Endothelial cell of umbilical vein (primary cell): ENCODE measurements around the gene CCDC188. TPM values are rescaled to one million over a fixed set of nuclear protein-coding genes. Genes with fewer than 3 reads are reported as not detected.

ENCODE experiments used
- Bru-seq: library from RNA; stranded (reverse); fragments of 400-500 nt; gene quantifications from one replicate; lab custom pipeline; 2021; lab: Mats Ljungman, UMichigan
- BruChase-seq, 2 experiments: library from RNA; stranded (reverse); fragments of 400-500 nt; gene quantifications; one replicate each; lab custom pipeline; 2021; lab: Mats Ljungman, UMichigan
- BruUV-seq: library from RNA; stranded (reverse); fragments of 400-500 nt; replicated peaks from 2 replicates; lab custom pipeline; 2021; lab: Mats Ljungman, UMichigan
- CTCF ChIA-PET: fragments of 300-600, 350-600 bp; sonication (Branson Sonifier 250); formaldehyde crosslinking; loops from one replicate; lab custom pipeline; 2021; ENCODE audit warnings: antibody characterized with exemption, inconsistent platforms; lab: Charles Lee
- POLR2A ChIA-PET: fragments of 300-600, 350-600 bp; sonication (Branson Sonifier 250); formaldehyde crosslinking; loops from one replicate; lab custom pipeline; 2021; ENCODE audit warnings: antibody characterized with exemption, inconsistent platforms; lab: Charles Lee
- DNase-seq: peaks from one replicate; pipeline ENCODE4 v3.0.0-alpha.2; 2011; ENCODE audit warnings: low read depth, low spot score
- FAIRE-seq: peaks from 2 replicates; lab custom pipeline; 2011; peaks lifted over from hg19 to GRCh38; lab: Jason Lieb, UNC
- H2AFZ ChIP-seq: 2 replicates; pipeline ENCODE4 v1.6.0; 2012; ENCODE audit warnings: low read depth, low read length, control low read depth, inconsistent platforms
- H3K27ac ChIP-seq: 2 replicates; pipeline ENCODE4 v1.5.1; 2011; ENCODE audit warnings: low read depth, mild to moderate bottlenecking, control low read depth, low read length, moderate library complexity; ENCODE audit not compliant: insufficient read depth
- H3K27me3 ChIP-seq, 2 experiments: 2 replicates each; pipeline versions ENCODE4 v1.6.0 to v1.6.1; 2011; ENCODE audit warnings: low read length in 2 of 2, mixed read lengths in 1 of 2; ENCODE audit not compliant: control insufficient read depth in 2 of 2, insufficient read depth in 2 of 2
- H3K36me3 ChIP-seq, 2 experiments: 2 replicates in 1 of 2; 3 replicates in 1 of 2; pipeline ENCODE4 v1.5.1; 2011; ENCODE audit warnings: low read length in 2 of 2, mild to moderate bottlenecking in 1 of 2, moderate library complexity in 1 of 2; ENCODE audit not compliant: control insufficient read depth in 2 of 2, insufficient read depth in 2 of 2; ENCODE audit errors: extremely low read depth in 1 of 2
- H3K4me1 ChIP-seq: 3 replicates; pipeline ENCODE4 v1.5.1; 2011; ENCODE audit warnings: mild to moderate bottlenecking, low read length; ENCODE audit not compliant: control insufficient read depth, insufficient read depth; ENCODE audit errors: extremely low read depth
- H3K4me2 ChIP-seq: 2 replicates; pipeline ENCODE4 v1.6.1; 2011; ENCODE audit warnings: low read length, control low read depth, mixed read lengths; ENCODE audit not compliant: insufficient read depth
- H3K4me3 ChIP-seq, 3 experiments: fragments of 200-600 bp in 1 of 3; sonication (generic), shearing (Covaris generic) in 1 of 3; replicated peaks in 1 of 3; 2 replicates each; pipeline ENCODE4 v1.5.1; 2011 to 2016; ENCODE audit warnings: control low read depth in 3 of 3, low read length in 3 of 3, mild to moderate bottlenecking in 2 of 3, inconsistent platforms in 1 of 3, low read depth in 1 of 3, moderate library complexity in 1 of 3; ENCODE audit not compliant: insufficient read depth in 1 of 3
- H3K79me2 ChIP-seq: 2 replicates; pipeline ENCODE4 v1.6.0; 2012; ENCODE audit warnings: low read length, inconsistent platforms; ENCODE audit not compliant: control insufficient read depth, insufficient read depth
- H3K9ac ChIP-seq: replicated peaks from 2 replicates; pipeline ENCODE3; 2011; ENCODE audit warnings: low read length, control low read depth; ENCODE audit not compliant: insufficient read depth; ENCODE audit errors: extremely low read depth
- H3K9me1 ChIP-seq: replicated peaks from 3 replicates; pipeline ENCODE4 v1.6.0; 2011; ENCODE audit warnings: mild to moderate bottlenecking, low read length; ENCODE audit not compliant: control insufficient read depth, insufficient read depth; ENCODE audit errors: extremely low read depth
- H3K9me3 ChIP-seq: replicated peaks from 2 replicates; pipeline ENCODE4 v1.5.1; 2012; ENCODE audit warnings: low read length, inconsistent platforms; ENCODE audit not compliant: control insufficient read depth, insufficient read depth
- H4K20me1 ChIP-seq: replicated peaks from 2 replicates; pipeline ENCODE3; 2011; ENCODE audit warnings: mild to moderate bottlenecking, low read length; ENCODE audit not compliant: control insufficient read depth, insufficient read depth; ENCODE audit errors: extremely low read depth
- CTCF ChIP-seq, 2 donors: IDR thresholded peaks; 1 replicate in 1 of 2; 2 replicates in 1 of 2; pipeline ENCODE4 v1.5.1; 2011; ENCODE audit warnings: low read length in 2 of 2, mild to moderate bottlenecking in 2 of 2, moderate library complexity in 2 of 2, control low read depth in 1 of 2, inconsistent platforms in 1 of 2, low read depth in 1 of 2; ENCODE audit not compliant: insufficient read depth in 1 of 2; ENCODE audit errors: extremely low read depth in 1 of 2
- EZH2 ChIP-seq: IDR thresholded peaks from 2 replicates; pipeline ENCODE4 v1.6.1; 2012; ENCODE audit warnings: borderline replicate concordance, low read depth, mild to moderate bottlenecking, moderate library complexity, low read length, inconsistent platforms; ENCODE audit not compliant: severe bottlenecking
- FOS ChIP-seq: IDR thresholded peaks from 2 replicates; pipeline ENCODE4 v1.6.1; 2011; ENCODE audit warnings: mild to moderate bottlenecking, low read length, moderate library complexity, borderline replicate concordance; ENCODE audit not compliant: insufficient read depth
- GATA2 ChIP-seq: IDR thresholded peaks from 2 replicates; pipeline ENCODE4 v1.7.0; 2011; ENCODE audit warnings: low read depth, mild to moderate bottlenecking, moderate library complexity, mixed read lengths, low read length; ENCODE audit not compliant: insufficient read length, insufficient read depth
- JUN ChIP-seq: IDR thresholded peaks from 2 replicates; pipeline ENCODE4 v1.6.1; 2011; ENCODE audit warnings: borderline replicate concordance, low read depth; ENCODE audit not compliant: insufficient read length, insufficient read depth
- MAX ChIP-seq: IDR thresholded peaks from 2 replicates; pipeline ENCODE4 v1.6.1; 2011; ENCODE audit not compliant: insufficient read depth, insufficient read length
- MYC ChIP-seq: IDR thresholded peaks from one replicate; pipeline ENCODE4 v1.6.1; 2011; ENCODE audit warnings: mild to moderate bottlenecking, low read depth, low read length
- POLR2A ChIP-seq: IDR thresholded peaks from 2 replicates; pipeline ENCODE4 v1.6.1; 2012; ENCODE audit warnings: low read depth, mild to moderate bottlenecking, control low read depth, low read length
- POLR2AphosphoS5 ChIP-seq: IDR thresholded peaks from 2 replicates; pipeline ENCODE4 v1.6.1; 2012; ENCODE audit warnings: low read depth, mild to moderate bottlenecking, control low read depth, low read length, moderate library complexity; ENCODE audit not compliant: insufficient read depth
- dilution Hi-C: fragments of 300-500 bp; cut with MboI; formaldehyde crosslinking; loops from one replicate; pipeline ENCODE4 v1.15.0; 2019; ENCODE audit warnings: low sequenced_read_pairs; ENCODE audit not compliant: extremely low pct_ligation_motif_present
- intact Hi-C: fragments of 100-400 bp; cut with micrococcal nuclease; formaldehyde crosslinking; loops from one replicate; pipeline ENCODE4 v1.10.0; 2022
- long read RNA-seq: library from polyadenylated mRNA; stranded (forward); transcript quantifications from one replicate; pipeline ENCODE4 v2.0.0, GENCODE V29; 2021
- polyA minus RNA-seq, 3 experiments: library from RNA; depleted of rRNA, polyadenylated mRNA; stranded (reverse); fragments of >200 nt; gene quantifications; 1 replicate in 1 of 3; 2 replicates in 2 of 3; pipeline ENCODE4 v1.2.3, GENCODE V29; 2011
- polyA plus RNA-seq, 4 experiments: library from polyadenylated mRNA; depleted of rRNA in 3 of 4; stranded (reverse) in 3 of 4; unstranded in 1 of 4; fragments of >200 nt; gene quantifications; 2 replicates each; pipeline versions ENCODE4 v1.2.1 to v1.2.3, GENCODE V29; 2011 to 2012; ENCODE audit warnings: missing spikeins in 1 of 4
- total RNA-seq: library from RNA; stranded (reverse); gene quantifications from 2 replicates; pipeline ENCODE4 v1.2.3, GENCODE V29; 2021

CCDC188 gene
- total RNA-seq = 9.4 and 11.6 TPM in 2 replicates
- 9.8 and 10.5 TPM in 2 replicates for polyA plus RNA-seq
- polyA plus RNA-seq (2011; cell fraction: cytosol; rRNA removed) = 2.9 and 5.7 TPM in 2 replicates
- 36.3 and 42.6 TPM in 2 replicates for polyA plus RNA-seq (2011; cell fraction: nucleus; rRNA removed)
- 5.0 and 8.4 TPM in 2 replicates for polyA plus RNA-seq (2012)
- polyA minus RNA-seq = 2.0 and 6.2 TPM in 2 replicates
- not detected for polyA minus RNA-seq (2011; cell fraction: cytosol; rRNA and poly(A)+ RNA removed)
- polyA minus RNA-seq (2011; cell fraction: nucleus; rRNA and poly(A)+ RNA removed) = 3.1 and 4.8 TPM in 2 replicates
- Bru-seq, nascent RNA = percentile 38 among the genes with signal in this experiment
- percentile 39 among the genes with signal in this experiment for BruChase-seq, experiment 1, labeled RNA remaining after a 6-hour chase
- BruChase-seq, experiment 2, labeled RNA remaining after a 2-hour chase = percentile 46 among the genes with signal in this experiment
- long read RNA-seq, partial matches to known transcripts = 0 of 5 reads
- long read RNA-seq, other reads (novel, unspliced or antisense) = 5 of 5 reads

GRCh38 chr22:20150381-20151275 is at the start of gene CCDC188:
CCDC188 (minus strand) TSS chr22:20151055; CDS start chr22:20150986, 69 bp downstream.
- Histone ChIP-seq H3K9me3 (no peaks in the 10 kb centered on the region), H3K4me3 (no peak within 1 kb of the TSS), H3K79me2 (no peaks in the 10 kb centered on the region), H3K4me1 (peaks cover 4% of the 10 kb centered on the region), H3K4me2 (no peak within 1 kb of the TSS), H3K9ac (no peak within 1 kb of the TSS), H3K27me3 (no peaks in the 10 kb centered on the region), H3K27ac (no peak within 1 kb of the TSS), H4K20me1 (no peaks in the 10 kb centered on the region), H3K36me3 (no peaks in the 10 kb centered on the region), H3K9me1 (no peaks in the 10 kb centered on the region), H2AFZ (no peak within 1 kb of the TSS)
- ChIA-PET CTCF (no interaction called here), POLR2A (no interaction called here)
- no TSS peak for BruUV-seq
- DNase-seq (no peak), FAIRE-seq (no peak)
- dilution Hi-C loops (no loop called here), intact Hi-C loops (no loop called here)
- TF ChIP-seq POLR2A = no peak
- no peak for TF ChIP-seq EZH2
- TF ChIP-seq MYC = no peak
- no peak for TF ChIP-seq FOS
- TF ChIP-seq GATA2 = no peak
- no peak for TF ChIP-seq MAX
- no peak for TF ChIP-seq POLR2AphosphoS5
- no peak for TF ChIP-seq JUN
- no peak for TF ChIP-seq CTCF (IDR thresholded peaks at IDR 0.05; ENCODE audit: extremely low read depth in 1 of 2, insufficient read depth in 1 of 2, low read depth in 1 of 2, low read length in 2 of 2)
